ENCODE data around the gene NOX5.
"Not testable (repeated sequence)": the region's sequence is repeated elsewhere in the genome, so short reads cannot be mapped to it uniquely, and the experiment has no call there.

NOX5 gene

GRCh38 chr15:69014454-69014853 is at the start of gene NOX5:
Gene NOX5 (plus strand): TSS chr15:69014695. CDS start chr15:69014736, 41 bp downstream.
- DNase-seq, result no peak

- no peak for DNase-seq
Measured at GRCh38 chr15:68966996-68967395, 47.5 kb upstream of the NOX5 start.

GRCh38 chr15:68967948-68968347 is 46.5 kb upstream of the NOX5 start:
- no peak for DNase-seq

- no peak for DNase-seq
Measured at GRCh38 chr15:68969298-68969697, 45.2 kb upstream of the NOX5 start.

GRCh38 chr15:68972201-68973065 is 42.1 kb upstream of the NOX5 start:
- DNase-seq, result no peak

- not testable (repeated sequence) for DNase-seq
Measured at GRCh38 chr15:68975651-68976160, 38.8 kb upstream of the NOX5 start.

- DNase-seq, result not testable (repeated sequence)
Measured at GRCh38 chr15:68977426-68977825, 37.1 kb upstream of the NOX5 start.

- DNase-seq, result no peak
Measured at GRCh38 chr15:68979006-68979405, 35.5 kb upstream of the NOX5 start.

GRCh38 chr15:68979816-68980215 is 34.7 kb upstream of the NOX5 start:
- no peak for DNase-seq

GRCh38 chr15:68980786-68981185 is 33.7 kb upstream of the NOX5 start:
- DNase-seq, result no peak

- DNase-seq, result no peak
Measured at GRCh38 chr15:68981941-68982340, 32.6 kb upstream of the NOX5 start.

- DNase-seq, result no peak
Measured at GRCh38 chr15:68982976-68983563, 31.4 kb upstream of the NOX5 start.

- DNase-seq, result no peak
Measured at GRCh38 chr15:68983961-68984481, 30.5 kb upstream of the NOX5 start.

- DNase-seq, result no peak
Measured at GRCh38 chr15:68984586-68984985, 29.9 kb upstream of the NOX5 start.

- DNase-seq, result no peak
Measured at GRCh38 chr15:68985361-68985891, 29.1 kb upstream of the NOX5 start.

GRCh38 chr15:68986322-68986721 is 28.2 kb upstream of the NOX5 start:
- DNase-seq, result no peak

- DNase-seq, result no peak
Measured at GRCh38 chr15:68987120-68987519, 27.4 kb upstream of the NOX5 start.

GRCh38 chr15:68987676-68988075 is 26.8 kb upstream of the NOX5 start:
- no peak for DNase-seq

- DNase-seq, result no peak
Measured at GRCh38 chr15:68989541-68990230, 24.8 kb upstream of the NOX5 start.

- no peak for DNase-seq
Measured at GRCh38 chr15:68990231-68990991, 24.1 kb upstream of the NOX5 start.

- no peak for DNase-seq
Measured at GRCh38 chr15:68990992-68991500, 23.4 kb upstream of the NOX5 start.

- DNase-seq, result no peak
Measured at GRCh38 chr15:68991723-68992122, 22.8 kb upstream of the NOX5 start.

All from cortex of kidney (tissue), 1 donor.